DMS153 (cell line): Measurements from ENCODE around the gene CSPG4.
"Not testable (repeated sequence)": the region's sequence is repeated elsewhere in the genome, so short reads cannot be mapped to it uniquely, and the experiment has no call there.

Experiments
- DNase-seq: peaks from one replicate; lab custom pipeline; 2025; lab: John Stamatoyannopoulos, UW

CSPG4 gene

GRCh38 chr15:75648156-75649000 is 64.3 kb downstream of the CSPG4 start:
- no peak for DNase-seq

GRCh38 chr15:75647370-75648155 is 65.1 kb downstream of the CSPG4 start, which contains the start of gene SNX33:
SNX33 (plus strand) TSS chr15:75647912; CDS start chr15:75649103, 1,191 bp downstream.
- no peak for DNase-seq

- no peak for DNase-seq
Observed at GRCh38 chr15:75646944-75647364, 65.7 kb downstream of the CSPG4 start.

- DNase-seq: no peak
Observed at GRCh38 chr15:75646112-75646943, 66.3 kb downstream of the CSPG4 start.

- DNase-seq: no peak
Observed at GRCh38 chr15:75644376-75644775, 68.3 kb downstream of the CSPG4 start.

- DNase-seq: no peak
Observed at GRCh38 chr15:75641603-75642002, 71.0 kb downstream of the CSPG4 start.

GRCh38 chr15:75641179-75641503 is 71.5 kb downstream of the CSPG4 start:
- no peak for DNase-seq

GRCh38 chr15:75640483-75641178 is 72.0 kb downstream of the CSPG4 start:
- peak; percentile 54 for DNase-seq

- DNase-seq: peak; percentile 87
Observed at GRCh38 chr15:75639709-75640482, 72.8 kb downstream of the CSPG4 start, which contains the start of gene IMP3. IMP3 (minus strand) TSS chr15:75640224; CDS start chr15:75640168, 56 bp downstream.

GRCh38 chr15:75639191-75639708 is 73.4 kb downstream of the CSPG4 start:
- no peak for DNase-seq

- DNase-seq: no peak
Observed at GRCh38 chr15:75637245-75638009, 75.2 kb downstream of the CSPG4 start.

- DNase-seq: no peak
Observed at GRCh38 chr15:75636026-75636425, 76.6 kb downstream of the CSPG4 start.

GRCh38 chr15:75633922-75634321 is 78.7 kb downstream of the CSPG4 start:
- not testable (repeated sequence) for DNase-seq

- DNase-seq: no peak
Observed at GRCh38 chr15:75631935-75632334, 80.7 kb downstream of the CSPG4 start.

GRCh38 chr15:75625542-75626347 is 86.9 kb downstream of the CSPG4 start, which contains the start of gene SNUPN:
SNUPN (minus strand) TSS chr15:75625725; CDS start chr15:75621051, 4,674 bp downstream.
- peak; percentile 74 for DNase-seq
